ENCODE measurements around the gene ZNF609. TPM values are rescaled to one million over a fixed set of nuclear protein-coding genes. Genes with fewer than 3 reads are reported as not detected.

Gene ZNF609
- total RNA-seq, 1 experiment from 2014 or later: 35.0 TPM

DNA sequence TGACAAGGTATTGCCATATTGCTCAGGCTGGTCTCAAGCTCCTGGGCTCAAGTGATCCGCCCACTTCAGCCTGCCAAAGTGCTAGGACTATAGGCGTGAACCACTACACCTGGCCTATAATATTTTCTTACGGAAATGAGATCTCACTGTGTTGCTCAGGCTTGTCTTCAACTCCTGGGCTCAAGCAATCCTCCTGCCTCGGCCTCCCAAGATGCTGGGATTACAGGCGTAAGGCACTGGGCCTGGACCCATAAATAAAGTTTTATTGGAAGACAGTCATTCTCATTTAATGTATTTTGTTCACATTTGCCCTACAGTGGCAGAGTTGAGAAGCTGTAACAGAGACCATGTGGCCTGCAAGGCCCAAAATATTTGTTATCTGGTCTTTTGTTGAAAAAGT, 173.0 kb downstream of the ZNF609 start:
- intact Hi-C loops (cut with micrococcal nuclease; ENCODE audit: unreplicated experiment): no loop called here
- peaks cover 6% of the 10 kb centered on the region for H3K9me3 ChIP-seq (ENCODE audit: low read depth, low read length, poor library complexity, severe bottlenecking)
- no peak overlapping the region for H3K27ac ChIP-seq (ENCODE audit: low read depth, low read length, poor library complexity, severe bottlenecking)
- ChIA-PET CTCF (no interaction called here), POLR2A (ENCODE audit: low non-redundant PET) (no interaction called here)
- H3K4me1 ChIP-seq (ENCODE audit: insufficient read depth, low read length, poor library complexity, severe bottlenecking): peaks cover 25% of the 10 kb centered on the region
- no peaks in the 10 kb centered on the region for H3K27me3 ChIP-seq (replicated peaks; ENCODE audit: insufficient read depth, low read depth, low read length, poor library complexity)
- BruUV-seq (replicated peaks): no TSS peak
- H3K4me3 ChIP-seq (ENCODE audit: low read depth, low read length, poor library complexity, severe bottlenecking): no peak overlapping the region
- peaks cover 6% of the 10 kb centered on the region for H3K36me3 ChIP-seq (ENCODE audit: insufficient read depth, low read length, poor library complexity, severe bottlenecking)
- TF ChIP-seq, protein P1, sequence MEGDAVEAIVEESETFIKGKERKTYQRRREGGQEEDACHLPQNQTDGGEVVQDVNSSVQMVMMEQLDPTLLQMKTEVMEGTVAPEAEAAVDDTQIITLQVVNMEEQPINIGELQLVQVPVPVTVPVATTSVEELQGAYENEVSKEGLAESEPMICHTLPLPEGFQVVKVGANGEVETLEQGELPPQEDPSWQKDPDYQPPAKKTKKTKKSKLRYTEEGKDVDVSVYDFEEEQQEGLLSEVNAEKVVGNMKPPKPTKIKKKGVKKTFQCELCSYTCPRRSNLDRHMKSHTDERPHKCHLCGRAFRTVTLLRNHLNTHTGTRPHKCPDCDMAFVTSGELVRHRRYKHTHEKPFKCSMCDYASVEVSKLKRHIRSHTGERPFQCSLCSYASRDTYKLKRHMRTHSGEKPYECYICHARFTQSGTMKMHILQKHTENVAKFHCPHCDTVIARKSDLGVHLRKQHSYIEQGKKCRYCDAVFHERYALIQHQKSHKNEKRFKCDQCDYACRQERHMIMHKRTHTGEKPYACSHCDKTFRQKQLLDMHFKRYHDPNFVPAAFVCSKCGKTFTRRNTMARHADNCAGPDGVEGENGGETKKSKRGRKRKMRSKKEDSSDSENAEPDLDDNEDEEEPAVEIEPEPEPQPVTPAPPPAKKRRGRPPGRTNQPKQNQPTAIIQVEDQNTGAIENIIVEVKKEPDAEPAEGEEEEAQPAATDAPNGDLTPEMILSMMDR (conservative IDR thresholded peaks at IDR 0.05; ENCODE audit: low read depth, low read length): no peak
- TF ChIP-seq EZH2 (IDR thresholded peaks at IDR 0.05; ENCODE audit: borderline replicate concordance, low read depth, low read length, poor library complexity, severe bottlenecking): no peak
- DNase-seq (ENCODE audit: low spot score): no peak

DNA sequence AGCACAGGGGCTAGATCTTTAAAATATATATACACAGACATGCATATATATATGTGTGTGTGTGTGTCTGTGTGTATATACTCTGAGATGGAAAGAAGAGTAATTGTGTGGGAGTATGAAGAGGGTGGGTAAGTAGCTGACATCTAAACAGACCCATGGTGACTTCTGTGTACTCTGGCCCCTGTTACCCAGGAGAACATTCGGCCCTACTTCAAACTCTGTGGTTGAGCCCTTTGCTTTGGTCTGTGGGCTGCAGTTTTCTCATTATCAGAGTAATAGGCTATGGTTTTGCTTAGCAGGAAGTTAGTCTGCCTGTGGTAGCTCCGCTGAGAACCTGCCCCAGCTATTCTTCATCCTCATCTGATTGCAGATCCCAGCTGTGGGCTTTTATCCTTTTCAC, 173.6 kb downstream of the ZNF609 start:
- ChIA-PET CTCF (interaction anchor here (0.6 kb wide), 1 partner anchor 156 kb away, joined by 5 read pairs; no protein-coding TSS in a partner anchor), POLR2A (ENCODE audit: low non-redundant PET) (interaction anchor here (0.5 kb wide), 1 partner anchor 47 kb away, joined by 4 read pairs; no protein-coding TSS in a partner anchor)
- DNase-seq (ENCODE audit: low spot score): no peak
- peaks cover 6% of the 10 kb centered on the region for H3K36me3 ChIP-seq (ENCODE audit: insufficient read depth, low read length, poor library complexity, severe bottlenecking)
- BruUV-seq (replicated peaks): no TSS peak
- intact Hi-C loops (cut with micrococcal nuclease; ENCODE audit: unreplicated experiment): no loop called here
- H3K4me3 ChIP-seq (ENCODE audit: low read depth, low read length, poor library complexity, severe bottlenecking): no peak overlapping the region
- TF ChIP-seq, protein P1 (conservative IDR thresholded peaks at IDR 0.05; ENCODE audit: low read depth, low read length): no peak
- no peak for TF ChIP-seq EZH2 (IDR thresholded peaks at IDR 0.05; ENCODE audit: borderline replicate concordance, low read depth, low read length, poor library complexity, severe bottlenecking)
- H3K27ac ChIP-seq (ENCODE audit: low read depth, low read length, poor library complexity, severe bottlenecking): peak overlapping the region; percentile 15
- peaks cover 25% of the 10 kb centered on the region for H3K4me1 ChIP-seq (ENCODE audit: insufficient read depth, low read length, poor library complexity, severe bottlenecking)
- no peaks in the 10 kb centered on the region for H3K27me3 ChIP-seq (replicated peaks; ENCODE audit: insufficient read depth, low read depth, low read length, poor library complexity)
- H3K9me3 ChIP-seq (ENCODE audit: low read depth, low read length, poor library complexity, severe bottlenecking): peaks cover 6% of the 10 kb centered on the region

DNA sequence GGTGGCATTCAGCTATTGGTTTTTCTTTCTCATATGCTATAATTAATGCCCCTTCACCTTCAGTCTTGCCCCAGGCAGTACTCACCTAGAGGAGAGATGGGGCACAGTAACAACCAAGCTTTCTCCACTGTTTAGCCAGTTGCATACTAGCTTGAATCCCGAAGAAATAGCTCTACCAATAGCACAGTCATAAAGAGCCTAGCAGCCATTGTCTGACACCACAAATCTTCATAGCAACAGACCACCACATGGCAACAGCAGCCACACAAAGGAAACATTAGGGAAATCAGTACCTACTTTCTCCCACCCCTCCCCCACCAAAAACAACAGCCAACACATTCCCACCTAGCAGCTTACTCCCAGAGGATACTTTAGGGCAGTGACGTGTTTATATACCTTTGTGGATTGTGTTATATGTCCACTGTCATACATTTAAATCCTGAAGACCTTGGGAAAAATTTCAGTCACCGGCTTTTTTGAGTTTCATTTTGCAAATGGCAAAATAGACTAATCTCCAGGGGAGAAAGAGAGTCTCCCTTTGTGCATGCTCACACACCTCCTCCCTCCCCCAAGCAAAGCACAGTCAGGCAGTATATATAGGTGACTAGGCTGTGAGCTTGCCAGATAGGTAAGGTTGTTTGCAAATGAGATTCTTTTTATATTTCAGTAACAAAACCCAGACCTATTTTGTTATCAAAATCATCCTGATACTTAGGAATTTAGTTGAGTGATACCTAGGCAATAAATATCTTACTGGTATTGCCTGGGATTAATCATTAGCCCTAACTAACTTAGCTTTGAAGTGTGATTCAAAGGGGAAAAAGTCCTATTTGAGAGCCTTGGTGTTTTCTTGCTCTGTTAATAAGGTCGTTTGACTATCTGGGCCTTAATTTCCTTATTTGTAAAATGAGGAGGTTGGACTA, 174.5 kb downstream of the ZNF609 start:
- peak overlapping the region; percentile 15 for H3K27ac ChIP-seq (ENCODE audit: low read depth, low read length, poor library complexity, severe bottlenecking)
- ChIA-PET POLR2A (ENCODE audit: low non-redundant PET) (interaction anchor here (0.5 to 0.6 kb wide), 2 partner anchors 16 to 48 kb away, joined by 4 to 5 read pairs; no protein-coding TSS in a partner anchor), CTCF (interaction anchor here (0.6 kb wide), 1 partner anchor 155 kb away, joined by 5 read pairs; no protein-coding TSS in a partner anchor)
- H3K36me3 ChIP-seq (ENCODE audit: insufficient read depth, low read length, poor library complexity, severe bottlenecking): peaks cover 6% of the 10 kb centered on the region
- no TSS peak for BruUV-seq (replicated peaks)
- no peaks in the 10 kb centered on the region for H3K27me3 ChIP-seq (replicated peaks; ENCODE audit: insufficient read depth, low read depth, low read length, poor library complexity)
- peak; percentile 26 for DNase-seq (ENCODE audit: low spot score)
- no peak for TF ChIP-seq EZH2 (IDR thresholded peaks at IDR 0.05; ENCODE audit: borderline replicate concordance, low read depth, low read length, poor library complexity, severe bottlenecking)
- TF ChIP-seq, protein P1 (conservative IDR thresholded peaks at IDR 0.05; ENCODE audit: low read depth, low read length): no peak
- intact Hi-C loops (cut with micrococcal nuclease; ENCODE audit: unreplicated experiment): no loop called here
- peaks cover 6% of the 10 kb centered on the region for H3K9me3 ChIP-seq (ENCODE audit: low read depth, low read length, poor library complexity, severe bottlenecking)
- peaks cover 25% of the 10 kb centered on the region for H3K4me1 ChIP-seq (ENCODE audit: insufficient read depth, low read length, poor library complexity, severe bottlenecking)
- no peak overlapping the region for H3K4me3 ChIP-seq (ENCODE audit: low read depth, low read length, poor library complexity, severe bottlenecking)

All from A673 (cell line).